ENCODE results near the gene KIFAP3. TPM values are rescaled to one million over a fixed set of nuclear protein-coding genes. Genes with fewer than 3 reads are reported as not detected.

Gene KIFAP3
- total RNA-seq, 2 experiments from 2014 or later = 20.2 to 21.6 TPM

Other genes with a start within 250 kb of the KIFAP3 start
- 10 to 100 TPM in 1 of 2 experiments, 1 to 10 TPM in 1; 9.4 to 10.2 TPM for gene SCYL3, start 180.8 kb downstream of the KIFAP3 start, total RNA-seq
- not detected for gene NTMT2, start 71.3 kb upstream of the KIFAP3 start, total RNA-seq

All from activated CD8-positive, alpha-beta memory T cell treated with anti-CD3 and anti-CD28 coated beads for 36 hours (primary cell).